ENCODE data around the gene SATL1. TPM values are rescaled to one million over a fixed set of nuclear protein-coding genes. Genes with fewer than 3 reads are reported as not detected.

SATL1 gene
- total and polyA plus RNA-seq, 9 of the 15 experiments (the other 6 are each of a cell fraction or from before 2014, with no cell fraction given): 0.03 to 0.07 (median 0.05) TPM; not detected in 3

DNA sequence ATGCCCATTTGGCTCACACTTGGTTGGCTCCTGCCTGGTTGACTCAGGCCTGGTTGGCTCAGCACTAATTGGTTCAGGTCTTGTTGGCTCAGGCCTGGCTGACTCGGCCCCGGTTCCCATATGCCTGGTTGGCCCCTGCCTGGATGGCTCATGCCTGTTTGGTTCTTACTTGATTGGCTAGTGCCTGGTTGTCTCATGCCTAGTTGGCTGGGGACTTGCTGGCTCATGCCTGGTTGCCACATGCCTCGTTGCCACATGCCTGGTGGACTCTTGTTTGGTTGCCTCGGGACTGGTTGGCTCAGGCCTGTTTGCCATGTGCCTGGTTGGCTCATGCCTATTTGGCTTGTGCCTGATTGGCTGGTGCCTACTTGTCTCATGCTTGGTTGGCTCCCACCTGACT is 136.2 kb downstream of the SATL1 start:
- Histone ChIP-seq H3K9ac (ENCODE audit: insufficient read depth in 1 of 2, low read depth in 2 of 2, low read length in 2 of 2) (no peak overlapping the region), H3K4me3 (no peak overlapping the region), H3K4me2 (ENCODE audit: insufficient read depth, low read length) (no peak overlapping the region), H4K20me1 (replicated peaks; ENCODE audit: control insufficient read depth, insufficient read depth, low read length) (no peaks in the 10 kb centered on the region), H3K27me3 (ENCODE audit: control insufficient read depth in 2 of 2, insufficient read depth in 2 of 2, low read length in 2 of 2) (no peaks in the 10 kb centered on the region), H3K27ac (ENCODE audit: extremely low read depth, low read depth, low read length) (no peak overlapping the region), H3K9me3 (replicated peaks; ENCODE audit: control insufficient read depth, insufficient read depth, low read depth, low read length) (no peaks in the 10 kb centered on the region), H3K36me3 (ENCODE audit: control insufficient read depth, insufficient read depth, low read length) (no peaks in the 10 kb centered on the region), H2AFZ (ENCODE audit: low read depth, low read length) (no peak overlapping the region), H3K4me1 (replicated peaks in 1 of 2; ENCODE audit: control insufficient read depth in 2 of 2, insufficient read depth in 2 of 2, low read length in 2 of 2) (no peaks in the 10 kb centered on the region), H3K79me2 (ENCODE audit: control insufficient read depth, insufficient read depth, low read length) (no peaks in the 10 kb centered on the region), H3K9me1 (ENCODE audit: control insufficient read depth, insufficient read depth, low read length) (no peaks in the 10 kb centered on the region)
- intact Hi-C loops (cut with micrococcal nuclease) (no loop called here), in situ Hi-C loops (cut with MboI) (loop anchor here (25.0 kb wide), 1 partner anchor 430 kb away; no protein-coding TSS in a partner anchor)
- ChIA-PET CTCF (ENCODE audit: low intra/inter-chr PET ratio) (no interaction called here), POLR2A (no interaction called here)
- no peak for ATAC-seq
- 0% methylated on average over 4 of the region's 4 CpGs for WGBS (ENCODE audit: insufficient coverage, low coverage, missing lambda C conversion rate)
- BruUV-seq (replicated peaks): no TSS peak
- TF ChIP-seq SAFB (IDR thresholded peaks at IDR 0.05; ENCODE audit: borderline replicate concordance, low read depth, low read length) (no peak), HNRNPK (IDR thresholded peaks at IDR 0.05; ENCODE audit: low read depth, low read length, poor library complexity, severe bottlenecking) (no peak), BDP1 (IDR thresholded peaks at IDR 0.05; ENCODE audit: insufficient read depth, insufficient read length) (no peak), SRSF7 (optimal IDR thresholded peaks at IDR 0.05; ENCODE audit: low read depth, low read length) (no peak), ZNF253 (CRISPR knock-in tag; conservative IDR thresholded peaks at IDR 0.05) (no peak), SAFB2 (IDR thresholded peaks at IDR 0.05; ENCODE audit: borderline replicate concordance, low read depth, low read length, severe bottlenecking) (no peak)
- no peak for DNase-seq (ENCODE audit: extremely low read depth in 1 of 4, low spot score in 3 of 4)
- FAIRE-seq: no peak

- POLR2A ChIA-PET: no interaction called here
- CTCF ChIA-PET (ENCODE audit: low intra/inter-chr PET ratio): no interaction called here
These were observed 154.2 kb downstream of the SATL1 start for GRCh38 chrX:85089321-85089840.

More at GRCh38 chrX:85089321-85089840, 154.2 kb downstream of the SATL1 start:
- in situ Hi-C loops (cut with MboI): no loop called here
- H3K27me3 ChIP-seq (ENCODE audit: control insufficient read depth in 2 of 2, insufficient read depth in 2 of 2, low read length in 2 of 2): no peaks in the 10 kb centered on the region
- DNase-seq (ENCODE audit: extremely low read depth in 1 of 4, low spot score in 3 of 4) (no peak), ATAC-seq (no peak), FAIRE-seq (no peak)
- peaks cover 6% of the 10 kb centered on the region; the same call in 2 of the 3 replicates for H3K36me3 ChIP-seq (ENCODE audit: control insufficient read depth, insufficient read depth, low read length)
- no peaks in the 10 kb centered on the region for H3K4me1 ChIP-seq (replicated peaks in 1 of 2; ENCODE audit: control insufficient read depth in 2 of 2, insufficient read depth in 2 of 2, low read length in 2 of 2)
- no peaks in the 10 kb centered on the region for H3K9me3 ChIP-seq (replicated peaks; ENCODE audit: control insufficient read depth, insufficient read depth, low read depth, low read length)
- H3K27ac ChIP-seq (ENCODE audit: extremely low read depth, low read depth, low read length): no peak overlapping the region
- no TSS peak for BruUV-seq (replicated peaks)
- no peak overlapping the region for H3K4me3 ChIP-seq
- no peaks in the 10 kb centered on the region for H3K9me1 ChIP-seq (ENCODE audit: control insufficient read depth, insufficient read depth, low read length)
- intact Hi-C loops (cut with micrococcal nuclease): no loop called here
- H3K79me2 ChIP-seq (ENCODE audit: control insufficient read depth, insufficient read depth, low read length): no peaks in the 10 kb centered on the region
- no peak overlapping the region for H3K9ac ChIP-seq (ENCODE audit: insufficient read depth in 1 of 2, low read depth in 2 of 2, low read length in 2 of 2)
- TF ChIP-seq ZNF766 (CRISPR knock-in tag; conservative IDR thresholded peaks at IDR 0.05) (no peak), RAD21 (CRISPR knock-in tag; conservative IDR thresholded peaks at IDR 0.05 in 1 of 2, IDR thresholded peaks at IDR 0.05 in 1 of 2) (no peak), CREBBP (IDR thresholded peaks at IDR 0.05; ENCODE audit: low read depth, low read length) (no peak), SMAD1 (IDR thresholded peaks at IDR 0.05; ENCODE audit: low read depth, low read length, partially characterized antibody) (no peak), MCM2 (IDR thresholded peaks at IDR 0.05; ENCODE audit: low read depth) (no peak), CC2D1A (IDR thresholded peaks at IDR 0.05) (no peak), ZNF174 (CRISPR knock-in tag; IDR thresholded peaks at IDR 0.05) (no peak), OTX1 (CRISPR knock-in tag; IDR thresholded peaks at IDR 0.05) (no peak), ZNF511 (CRISPR knock-in tag; IDR thresholded peaks at IDR 0.05) (no peak), ELF4 (CRISPR knock-in tag; IDR thresholded peaks at IDR 0.05) (no peak)
- 81% methylated on average over 5 of the region's 5 CpGs for WGBS (ENCODE audit: insufficient coverage, low coverage, missing lambda C conversion rate)
- no peaks in the 10 kb centered on the region for H4K20me1 ChIP-seq (replicated peaks; ENCODE audit: control insufficient read depth, insufficient read depth, low read length)
- H3K4me2 ChIP-seq (ENCODE audit: insufficient read depth, low read length): no peak overlapping the region
- H2AFZ ChIP-seq (ENCODE audit: low read depth, low read length): no peak overlapping the region

Data from K562 (cell line).